D721Med (cell line): ENCODE data around the gene MLANA.

Experiments used
- DNase-seq: peaks from one replicate; pipeline ENCODE4 v3.0.0; 2011; ENCODE audit warnings: low spot score; ENCODE audit not compliant: insufficient read length
- FAIRE-seq: peaks from 2 replicates; lab custom pipeline; 2011; peaks lifted over from hg19 to GRCh38; lab: Jason Lieb, UNC
- CTCF ChIP-seq: IDR thresholded peaks from 2 replicates; pipeline ENCODE4 v1.5.1; 2012; ENCODE audit warnings: mild to moderate bottlenecking, control low read depth; ENCODE audit not compliant: insufficient read depth; ENCODE audit errors: missing control alignments

MLANA gene

GRCh38 chr9:5846501-5846921, 44.2 kb upstream of the MLANA start:
- no peak for TF ChIP-seq CTCF
- FAIRE-seq (no peak), DNase-seq (no peak)

- no peak for TF ChIP-seq CTCF
- FAIRE-seq (no peak), DNase-seq (no peak)
Measured at GRCh38 chr9:5848372-5848882, 42.3 kb upstream of the MLANA start.

- TF ChIP-seq CTCF = no peak
- no peak for DNase-seq
- FAIRE-seq = no peak
Measured at GRCh38 chr9:5850724-5851122, 40.0 kb upstream of the MLANA start.

- TF ChIP-seq CTCF = no peak
- no peak for FAIRE-seq
- DNase-seq = no peak
Measured at GRCh38 chr9:5851445-5851844, 39.2 kb upstream of the MLANA start.

- TF ChIP-seq CTCF = no peak
- DNase-seq = no peak
- FAIRE-seq = no peak
Measured at GRCh38 chr9:5852987-5853386, 37.7 kb upstream of the MLANA start.

GRCh38 chr9:5853617-5854016, 37.1 kb upstream of the MLANA start:
- no peak for TF ChIP-seq CTCF
- DNase-seq (no peak), FAIRE-seq (no peak)

- DNase-seq (no peak), FAIRE-seq (no peak)
- no peak for TF ChIP-seq CTCF
Measured at GRCh38 chr9:5854063-5854790, 36.5 kb upstream of the MLANA start.
